Mucosa of descending colon (tissue), 3 donors: Measurements from ENCODE around the gene PCDHA4. TPM values are rescaled to one million over a fixed set of nuclear protein-coding genes. Genes with fewer than 3 reads are reported as not detected.
"Not testable (repeated sequence)": the region's sequence is repeated elsewhere in the genome, so short reads cannot be mapped to it uniquely, and the experiment has no call there.

Experiments used
- ATAC-seq: fragments of 200-7000 bp; cut with Tn5 transposase; one replicate; pipeline ENCODE4 v1.9.1; 2020; ENCODE audit warnings: mild to moderate bottlenecking, moderate library complexity
- DNase-seq, 3 donors: peaks; one replicate each; pipeline ENCODE4 v3.0.0-alpha.2; 2020
- H3K36me3 ChIP-seq: fragments of 200-600 bp; one replicate; pipeline ENCODE4 v1.8.0; 2021; ENCODE audit warnings: low read depth, mild to moderate bottlenecking
- H3K4me1 ChIP-seq: fragments of 200-600 bp; one replicate; pipeline ENCODE4 v1.8.0; 2021; ENCODE audit warnings: low read depth, mild to moderate bottlenecking
- H3K4me3 ChIP-seq: fragments of 200-600 bp; one replicate; pipeline ENCODE4 v1.8.0; 2021; ENCODE audit warnings: mild to moderate bottlenecking
- H3K9me3 ChIP-seq: fragments of 200-600 bp; one replicate; pipeline ENCODE4 v1.8.0; 2021; ENCODE audit warnings: mild to moderate bottlenecking
- CTCF ChIP-seq: fragments of 200-600 bp; IDR thresholded peaks from one replicate; pipeline ENCODE4 v1.8.0; 2022; ENCODE audit warnings: antibody characterized with exemption, mild to moderate bottlenecking
- intact Hi-C, 2 donors: fragments of 100-400 bp; cut with DNase I in 1 of 2; cut with micrococcal nuclease in 1 of 2; formaldehyde crosslinking; loops; one replicate each; pipeline versions ENCODE4 v1.11.0 to v1.11.1; 2022; cut with DNase I, micrococcal nuclease
- total RNA-seq, 3 donors: library from RNA; stranded (reverse); fragmentation: NEBNext Ultra II Directional in 2 of 3; extraction: Animal tissue kit (Norgen Biotek cat#: 25700) in 2 of 3; gene quantifications; one replicate each; pipeline versions ENCODE4 v1.2.1 to v1.2.4, GENCODE V29; 2021 to 2023
- donor health status: DM: no; HTN: no; CAD: no; lungs with moderate emphysema.
- donor health status: DM: no; HTN: no; CAD: no.
- donor health status: DM: no; HTN: yes; CAD: no.

PCDHA4 gene
- total RNA-seq, 3 donors from 2014 or later, result 0.24 to 0.93 (median 0.85) TPM

DNA sequence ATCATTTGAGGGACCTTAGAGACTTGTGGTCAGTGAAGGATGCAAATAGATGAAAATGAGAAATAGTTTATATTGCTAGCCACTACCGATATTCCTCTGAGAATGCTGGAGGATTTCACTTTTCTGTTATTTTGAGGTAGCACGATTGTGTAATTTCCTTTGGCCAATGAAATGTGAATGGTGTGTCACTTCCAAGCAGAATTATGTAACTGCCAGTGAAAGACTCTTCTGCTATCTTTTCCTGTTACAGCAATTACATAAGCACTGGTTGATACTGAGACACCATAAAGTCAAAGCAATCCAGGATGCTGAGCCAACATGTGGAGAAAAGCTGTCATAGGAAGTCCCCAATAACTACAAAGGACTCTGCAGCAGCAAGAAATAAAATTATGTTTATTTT is 15.8 kb upstream of the PCDHA4 start:
- DNase-seq, result no peak
- H3K4me3 ChIP-seq, result no peak overlapping the region
- peaks cover 65% of the 10 kb centered on the region for H3K9me3 ChIP-seq
- TF ChIP-seq CTCF, result no peak
- ATAC-seq, result no peak
- no peaks in the 10 kb centered on the region for H3K36me3 ChIP-seq
- intact Hi-C loops, result no loop called here
- no peaks in the 10 kb centered on the region for H3K4me1 ChIP-seq

GRCh38 chr5:140794595-140795258 is 12.1 kb upstream of the PCDHA4 start, which contains the start of gene PCDHA2:
Gene PCDHA2, plus strand, starts transcription at chr5:140794852.
- ATAC-seq, result no peak
- TF ChIP-seq CTCF, result no peak
- no peak within 1 kb of the TSS for H3K4me3 ChIP-seq
- H3K9me3 ChIP-seq, result peaks cover 58% of the 10 kb centered on the region
- DNase-seq, result no peak
- H3K4me1 ChIP-seq, result no peaks in the 10 kb centered on the region
- intact Hi-C loops, result no loop called here
- H3K36me3 ChIP-seq, result no peaks in the 10 kb centered on the region

DNA sequence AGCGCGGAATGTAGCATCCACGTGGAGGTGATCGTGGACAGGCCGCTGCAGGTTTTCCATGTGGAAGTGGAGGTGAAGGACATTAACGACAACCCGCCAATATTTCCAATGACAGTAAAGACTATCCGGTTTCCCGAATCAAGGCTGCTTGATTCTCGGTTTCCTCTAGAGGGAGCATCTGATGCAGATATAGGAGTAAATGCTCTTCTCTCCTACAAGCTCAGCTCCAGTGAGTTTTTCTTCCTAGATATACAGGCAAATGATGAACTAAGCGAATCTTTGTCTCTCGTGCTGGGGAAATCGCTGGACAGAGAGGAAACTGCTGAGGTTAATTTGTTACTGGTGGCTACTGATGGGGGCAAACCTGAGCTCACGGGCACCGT is 11.6 kb upstream of the PCDHA4 start:
- H3K4me1 ChIP-seq, result no peaks in the 10 kb centered on the region
- intact Hi-C loops, result no loop called here
- ATAC-seq (no peak), DNase-seq (no peak)
- TF ChIP-seq CTCF, result no peak
- peaks cover 55% of the 10 kb centered on the region for H3K9me3 ChIP-seq
- H3K36me3 ChIP-seq, result no peaks in the 10 kb centered on the region
- H3K4me3 ChIP-seq, result no peak overlapping the region

- intact Hi-C loops, H3K4me3 ChIP-seq, ATAC-seq, H3K36me3 ChIP-seq, DNase-seq, H3K4me1 ChIP-seq: not testable (repeated sequence)
- peaks cover 61% of the 10 kb centered on the region for H3K9me3 ChIP-seq
These were observed 10.7 kb upstream of the PCDHA4 start for GRCh38 chr5:140796072-140796717.

- Histone ChIP-seq H3K9me3 (peaks cover 66% of the 10 kb centered on the region), H3K4me1 (no peaks in the 10 kb centered on the region), H3K4me3 (no peak overlapping the region), H3K36me3 (no peaks in the 10 kb centered on the region)
- ATAC-seq (no peak), DNase-seq (peak in 1 of 3 donors; percentile 37)
- TF ChIP-seq CTCF, result no peak
- intact Hi-C loops, result no loop called here
These were observed 10.2 kb upstream of the PCDHA4 start for GRCh38 chr5:140796718-140797095.

DNA sequence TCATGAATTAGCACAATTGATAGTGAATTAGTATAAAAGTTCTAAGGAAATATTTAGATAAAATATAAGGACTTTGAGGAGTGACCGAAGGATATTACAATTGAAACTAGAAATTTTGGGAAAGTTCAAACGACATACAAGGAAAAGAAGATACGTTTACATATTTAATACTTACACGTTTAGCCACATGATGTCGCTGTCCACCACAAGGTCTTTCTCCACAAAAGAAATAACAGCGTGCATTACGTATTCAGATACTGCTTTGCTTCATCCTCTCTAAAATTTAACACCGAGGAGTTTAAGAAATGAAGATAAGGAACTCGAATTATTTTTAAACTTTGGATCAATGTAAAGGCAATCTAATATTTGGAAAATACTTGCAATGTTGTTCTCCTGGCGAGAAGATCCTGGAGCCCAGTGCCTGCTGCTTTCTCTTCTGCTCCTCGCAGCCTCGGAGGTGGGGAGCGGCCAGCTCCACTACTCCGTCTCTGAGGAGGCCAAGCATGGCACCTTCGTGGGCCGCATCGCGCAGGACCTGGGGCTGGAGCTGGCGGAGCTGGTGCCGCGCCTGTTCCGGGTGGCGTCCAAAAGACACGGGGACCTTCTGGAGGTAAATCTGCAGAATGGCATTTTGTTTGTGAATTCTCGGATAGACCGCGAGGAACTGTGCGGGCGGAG is 5.9 kb upstream of the PCDHA4 start, which contains the start of gene PCDHA3:
TSS of gene PCDHA3 (plus strand) at position 242 of the 678 bp plus-strand sequence.
- intact Hi-C loops, result no loop called here
- no peak for ATAC-seq
- no peak for TF ChIP-seq CTCF

More for the DNA sequence above, 5.9 kb upstream of the PCDHA4 start, which contains the start of gene PCDHA3:
- Histone ChIP-seq H3K9me3 (peaks cover 59% of the 10 kb centered on the region), H3K4me1 (no peaks in the 10 kb centered on the region), H3K36me3 (no peaks in the 10 kb centered on the region), H3K4me3 (no peak within 1 kb of the TSS)
- DNase-seq, result no peak
